ENCODE measurements around the gene PRRX2.

Gene PRRX2

GRCh38 chr9:129665389-129665775 lies at the start of gene PRRX2:
Gene PRRX2, plus strand, starts transcription at chr9:129665647. Its CDS starts 221 bp downstream, at chr9:129665868.
- CTCF ChIA-PET = no interaction called here
- no peak for DNase-seq (ENCODE audit: extremely low spot score)
- TF ChIP-seq ARNT (IDR thresholded peaks at IDR 0.05) = no peak
- no peak for TF ChIP-seq ZNF384 (IDR thresholded peaks at IDR 0.05)
- no peak for TF ChIP-seq BHLHE40 (IDR thresholded peaks at IDR 0.05; ENCODE audit: borderline replicate concordance)
- POLR2A ChIA-PET = no interaction called here

DNA sequence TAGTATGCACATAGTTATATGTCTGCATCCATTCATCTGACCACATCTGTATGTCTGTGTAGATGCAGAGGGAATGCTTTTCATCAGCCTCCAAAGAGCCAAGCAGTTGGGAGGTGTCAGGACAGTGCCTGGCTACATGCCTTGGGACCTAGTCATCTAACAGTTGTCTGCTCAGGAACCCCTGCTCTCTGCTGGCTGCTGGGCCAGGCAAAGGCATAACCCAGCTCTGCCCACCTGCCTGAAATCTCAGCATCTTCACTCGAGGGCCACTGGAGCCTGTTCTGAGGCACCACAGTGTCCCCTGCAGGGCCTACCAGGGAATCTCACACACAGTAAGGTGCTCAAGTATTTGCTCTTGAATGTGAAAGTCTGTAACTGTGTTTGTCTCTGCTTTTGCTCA lies 48.3 kb upstream of the PRRX2 start:
- POLR2A ChIA-PET = no interaction called here
- CTCF ChIA-PET = interaction anchor here (0.6 kb wide), 1 partner anchor 474 kb away, joined by 3 read pairs; no protein-coding TSS in a partner anchor
- DNase-seq (ENCODE audit: extremely low spot score) = no peak
- TF ChIP-seq BHLHE40 (IDR thresholded peaks at IDR 0.05; ENCODE audit: borderline replicate concordance) (no peak), TARDBP (IDR thresholded peaks at IDR 0.05) (no peak), NFRKB (IDR thresholded peaks at IDR 0.05) (no peak), SUZ12 (IDR thresholded peaks at IDR 0.05) (no peak), PKNOX1 (IDR thresholded peaks at IDR 0.05) (no peak), FOXA1 (IDR thresholded peaks at IDR 0.05) (no peak), L3MBTL2 (conservative IDR thresholded peaks at IDR 0.05) (no peak), SP1 (IDR thresholded peaks at IDR 0.05) (no peak), FOXK2 (IDR thresholded peaks at IDR 0.05) (no peak), HDGF (IDR thresholded peaks at IDR 0.05; ENCODE audit: borderline replicate concordance) (no peak), ELF4 (IDR thresholded peaks at IDR 0.05) (no peak), LEF1 (IDR thresholded peaks at IDR 0.05; ENCODE audit: borderline replicate concordance) (no peak), CTBP1 (IDR thresholded peaks at IDR 0.05; ENCODE audit: borderline replicate concordance) (no peak), FOXM1 (IDR thresholded peaks at IDR 0.05; ENCODE audit: borderline replicate concordance) (no peak), ARNT (IDR thresholded peaks at IDR 0.05) (no peak)

- TF ChIP-seq BHLHE40 (IDR thresholded peaks at IDR 0.05; ENCODE audit: borderline replicate concordance) (no peak), SP1 (IDR thresholded peaks at IDR 0.05) (no peak), L3MBTL2 (conservative IDR thresholded peaks at IDR 0.05) (peak; percentile 56; the same call in 1 of the 2 replicates), PKNOX1 (IDR thresholded peaks at IDR 0.05) (no peak), LEF1 (IDR thresholded peaks at IDR 0.05; ENCODE audit: borderline replicate concordance) (0 out of 2 replicates have a peak, but pooled peaks have one; percentile 9), ZNF384 (IDR thresholded peaks at IDR 0.05) (no peak), NFRKB (IDR thresholded peaks at IDR 0.05) (no peak), FOXK2 (IDR thresholded peaks at IDR 0.05) (no peak)
- CTCF ChIA-PET = interaction anchor here (0.6 to 1.7 kb wide), 6 partner anchors 9 to 490 kb away, joined by 3 to 9 read pairs (median 4); no protein-coding TSS in a partner anchor
- no peak for DNase-seq (ENCODE audit: extremely low spot score)
- POLR2A ChIA-PET = interaction anchor here (0.7 to 1.8 kb wide), 4 partner anchors 19 to 445 kb away, joined by 3 to 4 read pairs (median 3); no protein-coding TSS in a partner anchor
These were observed 45.4 kb upstream of the PRRX2 start for GRCh38 chr9:129619787-129620668.

- no peak for DNase-seq (ENCODE audit: extremely low spot score)
- ChIA-PET POLR2A (interaction anchor here (1.4 to 1.8 kb wide), 3 partner anchors 20 to 446 kb away, joined by 3 to 4 read pairs (median 3); no protein-coding TSS in a partner anchor), CTCF (interaction anchor here (0.9 to 1.7 kb wide), 4 partner anchors 10 to 490 kb away, joined by 3 to 9 read pairs (median 4); no protein-coding TSS in a partner anchor)
- no peak for TF ChIP-seq SUZ12 (IDR thresholded peaks at IDR 0.05)
- no peak for TF ChIP-seq TARDBP (IDR thresholded peaks at IDR 0.05)
- TF ChIP-seq L3MBTL2 (conservative IDR thresholded peaks at IDR 0.05) = no peak
- no peak for TF ChIP-seq SP1 (IDR thresholded peaks at IDR 0.05)
- TF ChIP-seq ELF4 (IDR thresholded peaks at IDR 0.05) = no peak
- TF ChIP-seq FOXM1 (IDR thresholded peaks at IDR 0.05; ENCODE audit: borderline replicate concordance) = no peak
- TF ChIP-seq ARNT (IDR thresholded peaks at IDR 0.05) = no peak
- no peak for TF ChIP-seq CTBP1 (IDR thresholded peaks at IDR 0.05; ENCODE audit: borderline replicate concordance)
- TF ChIP-seq FOXA1 (IDR thresholded peaks at IDR 0.05) = no peak
- no peak for TF ChIP-seq ZNF384 (IDR thresholded peaks at IDR 0.05)
- TF ChIP-seq NFRKB (IDR thresholded peaks at IDR 0.05) = no peak
- TF ChIP-seq HDGF (IDR thresholded peaks at IDR 0.05; ENCODE audit: borderline replicate concordance) = no peak
These were observed 44.7 kb upstream of the PRRX2 start, which contains the start of gene C9orf50 for GRCh38 chr9:129620669-129621295. Gene C9orf50, minus strand, starts transcription at chr9:129621101. Its CDS starts 527 bp downstream, at chr9:129620574.

DNA sequence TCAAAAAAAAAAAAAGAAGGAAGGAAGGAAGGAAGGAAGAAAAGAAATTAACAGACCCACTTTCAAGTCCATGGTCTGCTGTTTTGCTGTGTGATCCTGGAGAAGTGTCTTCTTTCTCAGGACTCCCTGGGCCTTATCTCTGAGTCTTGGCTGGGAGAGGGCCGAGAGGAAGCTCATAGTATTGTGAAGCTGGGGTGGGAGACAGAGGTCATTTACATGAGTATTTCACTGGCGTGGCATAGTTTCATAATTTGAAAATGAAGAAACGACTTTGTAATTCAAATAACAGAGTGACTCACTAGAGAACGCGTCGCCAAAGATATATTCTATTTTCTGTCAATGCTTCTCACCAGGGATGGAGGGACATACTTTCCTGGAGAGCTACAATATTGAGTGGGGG lies 42.1 kb upstream of the PRRX2 start:
- CTCF ChIA-PET = interaction anchor here (0.7 to 2.7 kb wide), 6 partner anchors 9 to 465 kb away, joined by 3 to 12 read pairs (median 6); no protein-coding TSS in a partner anchor
- no peak for TF ChIP-seq PKNOX1 (IDR thresholded peaks at IDR 0.05)
- no peak for TF ChIP-seq HDGF (IDR thresholded peaks at IDR 0.05; ENCODE audit: borderline replicate concordance)
- TF ChIP-seq SP1 (IDR thresholded peaks at IDR 0.05) = no peak
- TF ChIP-seq FOXK2 (IDR thresholded peaks at IDR 0.05) = no peak
- TF ChIP-seq FOXM1 (IDR thresholded peaks at IDR 0.05; ENCODE audit: borderline replicate concordance) = no peak
- TF ChIP-seq BHLHE40 (IDR thresholded peaks at IDR 0.05; ENCODE audit: borderline replicate concordance) = no peak
- TF ChIP-seq LEF1 (IDR thresholded peaks at IDR 0.05; ENCODE audit: borderline replicate concordance) = no peak
- TF ChIP-seq ELF4 (IDR thresholded peaks at IDR 0.05) = no peak
- TF ChIP-seq CTBP1 (IDR thresholded peaks at IDR 0.05; ENCODE audit: borderline replicate concordance) = no peak
- no peak for TF ChIP-seq TARDBP (IDR thresholded peaks at IDR 0.05)
- no peak for TF ChIP-seq ARNT (IDR thresholded peaks at IDR 0.05)
- POLR2A ChIA-PET = no interaction called here
- no peak for DNase-seq (ENCODE audit: extremely low spot score)
